SK-N-MC (cell line): ENCODE results near the gene PTBP1.

Experiments used
- EZH2 ChIP-seq: fragments of 200-600 bp; sonication (generic); IDR thresholded peaks from one replicate; pipeline ENCODE4 v1.6.1; 2017; ENCODE audit warnings: antibody characterized with exemption
- FOXP2 ChIP-seq: optimal IDR thresholded peaks from 2 replicates; pipeline ENCODE3; 2011; ENCODE audit warnings: mild to moderate bottlenecking, moderate library complexity; ENCODE audit not compliant: insufficient read depth; ENCODE audit errors: extremely low read length, control extremely low read depth
- POLR2AphosphoS5 ChIP-seq: IDR thresholded peaks from 2 replicates; pipeline ENCODE4 v1.6.1; 2012; ENCODE audit warnings: mild to moderate bottlenecking, low read depth, low read length, borderline replicate concordance

DNA sequence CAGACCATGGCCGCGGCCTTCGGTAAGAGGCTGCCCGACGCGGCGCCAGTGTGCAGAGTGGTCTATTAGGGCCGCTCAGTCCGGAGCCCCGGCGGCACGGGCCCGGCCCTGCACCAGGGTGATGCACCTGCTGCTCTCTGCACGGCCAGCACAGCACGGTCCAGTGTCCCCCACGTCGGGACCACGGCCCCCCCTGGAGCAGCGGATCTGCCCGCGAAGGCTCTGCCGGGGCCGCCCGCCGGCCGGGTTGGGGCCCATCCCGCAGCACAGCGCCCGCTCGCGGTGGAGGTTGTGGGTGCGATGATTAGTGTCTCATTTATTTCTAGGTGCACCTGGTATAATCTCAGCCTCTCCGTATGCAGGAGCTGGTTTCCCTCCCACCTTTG is 7.9 kb downstream of the PTBP1 start:
- TF ChIP-seq POLR2AphosphoS5 (no peak), EZH2 (no peak), FOXP2 (no peak)
